SK-N-SH treated with all-trans-retinoic acid at 6 μM for 48 hours (cell line): ENCODE data around the gene ACADL.
"Not testable (repeated sequence)": the region's sequence is repeated elsewhere in the genome, so short reads cannot be mapped to it uniquely, and the experiment has no call there.

Experiments used
- ARNTL ChIP-seq: fragments of 450-650 bp; formaldehyde crosslinking; IDR thresholded peaks from 2 replicates; pipeline ENCODE4 v1.5.0; 2020; ENCODE audit warnings: low read depth, mild to moderate bottlenecking, moderate library complexity, borderline replicate concordance
- BACH2 ChIP-seq: fragments of 250-450 bp; sonication (Bioruptor Pico); IDR thresholded peaks from 2 replicates; pipeline ENCODE4 v1.9.0; 2021; ENCODE audit warnings: mild to moderate bottlenecking, borderline replicate concordance
- GLIS3 ChIP-seq: fragments of 250-450 bp; sonication (Bioruptor Pico); IDR thresholded peaks from 2 replicates; pipeline ENCODE4 v1.5.0; 2020; ENCODE audit warnings: mild to moderate bottlenecking, moderate library complexity
- OSR1 ChIP-seq: fragments of 250-450 bp; sonication (Bioruptor Pico); IDR thresholded peaks from 2 replicates; pipeline ENCODE4 v1.8.0; 2022; ENCODE audit warnings: moderate library complexity, mild to moderate bottlenecking, inconsistent platforms
- PPARA ChIP-seq: fragments of 250-450 bp; sonication (Bioruptor Pico); IDR thresholded peaks from 2 replicates; pipeline ENCODE4 v1.5.0; 2020; ENCODE audit warnings: mild to moderate bottlenecking, borderline replicate concordance
- TCF4 ChIP-seq: fragments of 250-450 bp; sonication (Bioruptor Pico); IDR thresholded peaks from 2 replicates; pipeline ENCODE4 v1.8.0; 2021; ENCODE audit warnings: mild to moderate bottlenecking, moderate library complexity, borderline replicate concordance
- TSHZ2 ChIP-seq: fragments of 250-450 bp; sonication (Bioruptor Pico); IDR thresholded peaks from 2 replicates; pipeline ENCODE4 v1.5.0; 2020; ENCODE audit warnings: mild to moderate bottlenecking, moderate library complexity
- ZFP3 ChIP-seq: fragments of 250-450 bp; sonication (Bioruptor Pico); IDR thresholded peaks from 2 replicates; pipeline ENCODE4 v1.5.0; 2020; ENCODE audit warnings: mild to moderate bottlenecking, moderate library complexity
- ZFP30 ChIP-seq: fragments of 450-650 bp; formaldehyde crosslinking; IDR thresholded peaks from 2 replicates; pipeline ENCODE4 v1.5.0; 2022; ENCODE audit warnings: mild to moderate bottlenecking, moderate library complexity
- ZNF70 ChIP-seq: fragments of 450-650 bp; formaldehyde crosslinking; IDR thresholded peaks from 2 replicates; pipeline ENCODE4 v1.5.0; 2020; ENCODE audit warnings: mild to moderate bottlenecking, moderate library complexity
- TF ChIP-seq, protein P1 (sequence below): fragments of 250-450 bp; sonication (Bioruptor Pico); IDR thresholded peaks from 2 replicates; pipeline ENCODE4 v1.5.1; 2020; ENCODE audit warnings: low read depth, mild to moderate bottlenecking, moderate library complexity

DNA sequence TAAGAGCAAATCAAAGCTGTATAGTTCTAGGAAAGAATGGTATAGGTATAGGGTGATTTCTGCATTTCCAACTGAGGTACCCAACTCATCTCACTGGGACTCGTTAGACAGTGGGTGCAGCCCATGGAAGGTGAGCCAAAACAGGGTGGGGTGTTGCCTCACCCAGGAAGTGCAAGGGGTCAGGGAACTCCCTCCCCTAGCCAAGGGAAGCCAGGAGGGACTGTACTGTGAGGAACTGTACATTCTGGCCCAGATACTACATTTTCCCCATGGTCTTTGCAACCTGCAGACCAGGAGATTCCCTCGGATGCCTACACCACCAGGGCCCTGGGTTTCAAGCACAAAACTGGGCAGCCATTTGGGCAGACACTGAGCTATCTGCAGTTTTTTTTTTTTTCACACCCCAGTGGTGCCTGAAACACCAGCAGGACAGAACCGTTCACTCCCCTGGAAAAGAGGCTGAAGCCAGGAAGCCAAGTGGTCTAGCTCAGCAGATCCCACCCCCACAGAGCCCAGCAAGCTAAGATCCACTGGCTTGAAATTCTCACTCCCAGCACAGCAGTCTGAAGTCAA is 44.1 kb downstream of the ACADL start:
- TF ChIP-seq GLIS3 (CRISPR knock-in tag); PPARA (CRISPR knock-in tag); OSR1 (CRISPR knock-in tag); ZFP30; TSHZ2 (CRISPR knock-in tag); TCF4; ARNTL; ZNF70 (CRISPR knock-in tag); BACH2 (CRISPR knock-in tag); ZFP3 (CRISPR knock-in tag): not testable (repeated sequence)
- TF ChIP-seq, protein P1, sequence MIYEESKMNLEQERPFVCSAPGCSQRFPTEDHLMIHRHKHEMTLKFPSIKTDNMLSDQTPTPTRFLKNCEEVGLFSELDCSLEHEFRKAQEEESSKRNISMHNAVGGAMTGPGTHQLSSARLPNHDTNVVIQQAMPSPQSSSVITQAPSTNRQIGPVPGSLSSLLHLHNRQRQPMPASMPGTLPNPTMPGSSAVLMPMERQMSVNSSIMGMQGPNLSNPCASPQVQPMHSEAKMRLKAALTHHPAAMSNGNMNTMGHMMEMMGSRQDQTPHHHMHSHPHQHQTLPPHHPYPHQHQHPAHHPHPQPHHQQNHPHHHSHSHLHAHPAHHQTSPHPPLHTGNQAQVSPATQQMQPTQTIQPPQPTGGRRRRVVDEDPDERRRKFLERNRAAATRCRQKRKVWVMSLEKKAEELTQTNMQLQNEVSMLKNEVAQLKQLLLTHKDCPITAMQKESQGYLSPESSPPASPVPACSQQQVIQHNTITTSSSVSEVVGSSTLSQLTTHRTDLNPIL (CRISPR knock-in tag), result not testable (repeated sequence)
